Amniotic stem cell (primary cell): ENCODE data around the gene YWHAB.
"Not testable (repeated sequence)": the region's sequence is repeated elsewhere in the genome, so short reads cannot be mapped to it uniquely, and the experiment has no call there.

ENCODE experiments used
- DNase-seq: peaks from one replicate; lab custom pipeline; 2025; lab: John Stamatoyannopoulos, UW

Gene YWHAB

DNA sequence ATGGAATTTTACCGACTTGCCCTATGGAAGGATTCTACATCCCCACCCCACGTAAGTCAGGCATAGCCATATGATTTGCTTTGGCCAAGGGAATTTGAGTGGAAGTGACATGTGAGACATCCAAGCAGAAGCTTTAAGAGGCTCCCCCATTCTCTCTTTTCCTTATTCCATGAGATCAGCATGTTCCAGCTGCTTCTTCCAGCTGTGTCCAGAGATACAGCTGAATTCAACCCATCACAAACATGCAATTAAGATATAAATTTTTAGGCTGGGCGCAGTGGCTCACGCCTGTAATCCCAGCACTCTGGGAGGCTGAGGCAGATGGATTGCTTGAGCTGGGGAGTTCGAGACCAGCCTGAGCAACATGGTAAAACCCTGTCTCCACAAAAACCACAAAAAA, 16.0 kb upstream of the YWHAB start:
- DNase-seq: no peak

- DNase-seq: not testable (repeated sequence)
These were observed 3.1 kb upstream of the YWHAB start for GRCh38 chr20:44882360-44882759.

DNA sequence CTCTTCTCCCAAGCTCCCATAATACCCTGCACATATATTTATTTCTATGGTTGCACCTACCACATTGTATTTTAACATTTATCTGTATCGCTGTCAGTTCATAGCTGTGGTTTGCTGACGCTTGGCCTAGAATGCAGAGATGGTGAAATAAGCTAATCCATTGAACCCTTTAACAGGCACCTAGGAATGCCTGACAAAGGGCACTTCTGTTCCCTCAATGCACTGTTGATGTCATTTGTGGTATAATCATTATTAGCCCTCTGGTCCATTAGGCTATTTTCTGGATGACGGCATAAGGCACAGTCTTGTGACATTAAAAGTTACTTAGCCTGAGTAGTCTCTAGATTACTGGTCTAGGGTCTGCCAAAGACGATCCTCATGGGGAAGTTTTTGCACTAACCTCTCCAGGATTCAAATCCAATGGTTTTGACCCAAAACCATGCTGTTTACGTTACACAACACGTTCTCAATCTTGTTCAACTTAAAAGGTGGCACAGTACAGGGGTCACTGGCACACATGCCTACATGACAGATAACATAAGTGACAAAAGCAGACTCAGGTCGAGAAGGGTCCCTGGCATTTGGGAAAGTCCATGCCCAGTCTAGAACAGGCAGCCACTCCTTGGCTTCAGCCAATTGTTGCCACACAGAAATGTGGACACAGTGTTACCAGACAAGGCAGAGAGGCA, 2.1 kb upstream of the YWHAB start:
- no peak for DNase-seq

- no peak for DNase-seq
These were observed 556 bp upstream of the YWHAB start for GRCh38 chr20:44884907-44885391.

GRCh38 chr20:44886266-44886651, 754 bp downstream of the YWHAB start:
- no peak for DNase-seq

DNA sequence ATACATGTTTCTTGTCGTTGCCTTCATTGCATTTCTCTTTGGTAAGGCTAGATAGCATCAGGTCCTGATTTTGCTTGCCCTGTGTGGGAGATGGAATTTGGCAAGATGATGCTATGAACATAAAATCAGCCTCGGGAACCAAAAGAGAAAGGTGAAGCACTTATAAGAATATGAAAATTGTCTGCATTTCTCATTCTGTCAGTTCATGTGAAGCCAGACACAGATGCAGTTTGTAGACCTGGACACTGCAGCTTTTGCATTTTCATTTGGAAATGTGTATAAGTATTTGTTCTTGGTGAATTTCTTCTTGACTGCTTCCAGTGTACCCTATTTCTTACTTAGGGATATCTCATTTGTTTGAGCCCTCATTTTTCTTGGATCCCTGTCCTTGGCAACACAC, 1.3 kb downstream of the YWHAB start:
- DNase-seq: no peak

DNA sequence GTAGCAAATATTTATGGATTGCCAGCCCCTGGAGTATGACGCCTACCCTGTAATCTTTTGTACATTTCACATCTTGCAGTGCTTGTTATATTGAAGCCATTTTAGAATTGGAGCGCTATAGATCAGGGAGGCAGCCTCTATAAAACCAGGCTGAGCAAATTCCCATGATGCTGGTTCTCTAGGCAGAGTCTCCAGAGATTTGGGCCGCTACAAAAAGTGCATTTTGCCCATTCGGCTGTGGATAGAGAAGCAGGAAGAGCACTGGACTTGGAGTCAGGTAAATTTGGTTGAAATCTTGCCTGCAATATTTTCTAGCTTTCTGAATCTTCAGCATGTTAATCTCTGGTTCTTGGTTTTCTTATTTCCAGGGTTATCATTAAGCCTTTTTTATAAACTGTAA, 2.0 kb downstream of the YWHAB start:
- DNase-seq: no peak

GRCh38 chr20:44888226-44889103, 3.0 kb downstream of the YWHAB start:
- DNase-seq: no peak

GRCh38 chr20:44891826-44892225, 6.3 kb downstream of the YWHAB start:
- no peak for DNase-seq

- no peak for DNase-seq
These were observed 9.5 kb downstream of the YWHAB start for GRCh38 chr20:44894959-44895358.

- DNase-seq: no peak
These were observed 11.1 kb downstream of the YWHAB start for GRCh38 chr20:44896583-44896982.

- no peak for DNase-seq
These were observed 11.6 kb downstream of the YWHAB start for GRCh38 chr20:44897133-44897532.

GRCh38 chr20:44900231-44900854, 14.8 kb downstream of the YWHAB start:
- DNase-seq: no peak

- no peak for DNase-seq
These were observed 16.5 kb downstream of the YWHAB start for GRCh38 chr20:44901974-44902373.

DNA sequence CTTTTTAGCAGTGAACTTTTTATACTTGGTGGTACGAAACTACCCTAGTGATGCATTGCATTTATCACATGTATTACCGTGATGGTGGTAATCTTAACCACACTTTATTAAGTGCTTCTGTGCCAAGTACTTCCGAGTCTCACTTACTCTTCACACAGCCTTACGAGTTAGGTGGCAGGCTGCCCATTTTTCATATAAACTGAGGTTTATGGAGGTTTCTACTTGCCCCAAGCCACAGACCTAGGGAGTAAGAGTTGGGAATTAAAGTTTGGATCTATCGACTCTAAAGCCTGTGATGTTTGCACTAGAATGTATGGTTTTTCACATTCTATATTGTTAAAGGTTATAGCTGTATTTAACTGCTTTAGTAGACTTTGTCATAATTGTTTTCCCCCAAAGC, 18.9 kb downstream of the YWHAB start:
- no peak for DNase-seq

- no peak for DNase-seq
These were observed 23.7 kb downstream of the YWHAB start for GRCh38 chr20:44908987-44909871.

DNA sequence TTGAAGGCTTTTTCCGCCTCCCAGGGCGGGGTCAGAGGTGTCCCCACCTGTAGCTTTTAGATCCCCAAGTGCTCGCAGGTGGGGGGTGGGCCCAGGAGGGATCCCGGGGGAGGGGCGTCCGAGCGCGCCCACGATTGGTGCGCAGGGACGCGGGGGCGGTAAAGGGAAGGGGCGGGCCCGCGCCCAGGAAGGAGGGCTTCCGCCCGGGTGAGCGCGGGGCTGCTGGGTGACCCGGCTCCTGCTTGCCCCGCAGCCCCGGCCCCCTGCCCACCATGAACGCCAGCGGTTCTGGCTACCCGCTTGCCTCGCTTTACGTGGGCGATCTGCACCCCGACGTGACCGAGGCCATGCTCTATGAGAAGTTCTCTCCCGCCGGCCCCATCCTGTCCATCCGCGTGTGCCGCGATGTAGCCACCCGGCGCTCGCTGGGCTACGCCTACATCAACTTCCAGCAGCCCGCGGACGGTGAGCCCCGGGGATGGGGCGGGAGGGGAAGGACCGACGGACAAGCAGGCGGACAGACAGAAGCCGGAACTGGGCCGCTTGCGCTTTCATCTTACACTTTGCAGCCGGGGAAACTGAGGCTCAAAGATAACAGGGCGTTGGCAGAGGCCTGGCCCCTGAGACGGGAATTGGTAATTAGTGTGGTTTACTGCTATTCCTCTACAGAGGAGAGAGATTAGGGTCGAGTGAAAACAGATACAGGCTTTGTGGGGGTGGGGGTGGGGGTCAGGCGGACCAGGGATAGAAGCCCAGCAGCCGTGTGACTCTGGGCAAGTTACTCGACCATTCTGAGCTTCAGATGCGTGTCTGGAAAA, 24.6 kb downstream of the YWHAB start, which contains the start of gene PABPC1L:
Gene PABPC1L, plus strand, starts transcription at position 189 of the 818 bp plus-strand sequence. Its CDS starts 84 bp downstream, at position 273.
- peak; percentile 25 for DNase-seq

- no peak for DNase-seq
These were observed 25.3 kb downstream of the YWHAB start for GRCh38 chr20:44910690-44911262.

GRCh38 chr20:44911264-44911921, 25.9 kb downstream of the YWHAB start:
- no peak for DNase-seq

DNA sequence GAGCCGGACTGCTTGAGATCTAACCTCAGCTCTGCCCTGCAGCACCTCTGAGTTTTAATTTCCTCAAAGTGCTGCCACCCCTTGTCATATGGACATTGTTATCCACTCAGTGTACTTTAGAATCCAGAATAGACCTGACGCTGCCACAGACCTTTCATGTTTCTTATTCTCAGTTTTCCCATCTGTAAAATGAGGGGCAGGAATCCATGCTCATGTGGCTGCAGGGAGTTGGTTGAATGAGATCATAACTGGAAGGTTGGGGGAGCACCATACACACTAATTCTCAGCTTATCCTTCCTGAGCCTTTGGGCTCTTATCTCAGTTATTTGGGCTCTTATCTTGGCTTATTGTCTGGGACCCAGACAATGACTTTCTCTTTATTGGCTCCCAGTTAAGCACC, 26.7 kb downstream of the YWHAB start:
- DNase-seq: no peak
